Transverse colon (tissue), 4 donors: ENCODE results near the gene ZNF280B.

Source experiments
- CTCF ChIP-seq, 5 experiments: fragments of 200-600 bp in 3 of 5; fragments of 450-650 bp in 2 of 5; sonication (generic) in 3 of 5; IDR thresholded peaks; 1 replicate in 2 of 5; 2 replicates in 3 of 5; pipeline ENCODE4 v1.5.1; 2016 to 2017; ENCODE audit warnings: antibody characterized with exemption in 5 of 5, inconsistent platforms in 3 of 5, mild to moderate bottlenecking in 2 of 5, moderate library complexity in 1 of 5
- POLR2AphosphoS5 ChIP-seq, 3 donors: sonication (generic); formaldehyde crosslinking; IDR thresholded peaks; one replicate each; pipeline ENCODE4 v1.6.1; 2016; ENCODE audit warnings: antibody characterized with exemption in 3 of 3

DNA sequence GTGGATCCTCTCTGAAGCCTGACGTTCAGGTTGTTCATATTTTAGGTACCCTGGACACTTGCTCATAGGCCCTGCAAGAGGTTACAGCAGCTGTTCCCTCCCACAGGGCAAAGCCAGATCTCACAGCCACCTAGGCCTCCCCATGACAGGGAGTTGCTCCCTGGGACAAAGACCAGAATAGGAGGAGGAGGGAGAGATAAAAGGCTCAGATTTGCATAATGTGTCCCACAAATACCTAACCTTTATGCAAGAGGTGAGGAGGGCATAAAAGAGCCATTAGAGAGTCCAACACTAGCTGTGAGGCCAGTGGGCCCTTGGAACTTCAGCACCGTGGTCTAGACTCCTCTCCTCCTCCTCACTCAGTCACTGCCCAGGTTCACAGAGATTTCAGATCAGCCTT, 33.8 kb downstream of the ZNF280B start:
- TF ChIP-seq CTCF (IDR thresholded peaks at IDR 0.05): no peak
- TF ChIP-seq POLR2AphosphoS5 (IDR thresholded peaks at IDR 0.05): no peak
